Ecto neural progenitor cell (in vitro differentiated cells): ENCODE measurements around the gene OR2Z1.
"Not testable (repeated sequence)": the region's sequence is repeated elsewhere in the genome, so short reads cannot be mapped to it uniquely, and the experiment has no call there.

Source experiments
- DNase-seq: peaks from one replicate; pipeline ENCODE4 v3.0.0-alpha.2; 2018; ENCODE audit warnings: low spot score

The OR2Z1 gene

GRCh38 chr19:8703223-8703622 lies 18.2 kb upstream of the OR2Z1 start:
- no peak for DNase-seq

GRCh38 chr19:8705304-8705703 lies 16.1 kb upstream of the OR2Z1 start:
- DNase-seq, result not testable (repeated sequence)

- DNase-seq, result peak; percentile 8
Observed at GRCh38 chr19:8705742-8706141, 15.7 kb upstream of the OR2Z1 start.

GRCh38 chr19:8710337-8710736 lies 11.1 kb upstream of the OR2Z1 start:
- DNase-seq, result not testable (repeated sequence)

GRCh38 chr19:8722032-8722431 lies 598 bp downstream of the OR2Z1 start:
- no peak for DNase-seq

GRCh38 chr19:8724276-8724675 lies 2.8 kb downstream of the OR2Z1 start:
- no peak for DNase-seq

- DNase-seq, result no peak
Observed at GRCh38 chr19:8731428-8732169, 10.2 kb downstream of the OR2Z1 start.

- DNase-seq, result no peak
Observed at GRCh38 chr19:8738377-8738776, 16.9 kb downstream of the OR2Z1 start.

GRCh38 chr19:8739291-8740065 lies 18.0 kb downstream of the OR2Z1 start:
- not testable (repeated sequence) for DNase-seq

GRCh38 chr19:8767257-8767656 lies 45.8 kb downstream of the OR2Z1 start:
- not testable (repeated sequence) for DNase-seq

- not testable (repeated sequence) for DNase-seq
Observed at GRCh38 chr19:8769265-8769664, 47.8 kb downstream of the OR2Z1 start.

- not testable (repeated sequence) for DNase-seq
Observed at GRCh38 chr19:8773587-8773986, 52.2 kb downstream of the OR2Z1 start.
